Vagina (tissue), 2 donors: ENCODE measurements around the gene SGCD.

Source experiments
- CTCF ChIP-seq, 3 experiments: fragments of 450-650 bp in 2 of 3; fragments of 200-600 bp in 1 of 3; sonication (generic) in 1 of 3; IDR thresholded peaks; one replicate each; pipeline ENCODE4 v1.5.1; 2017 to 2019; ENCODE audit warnings: antibody characterized with exemption in 3 of 3, mild to moderate bottlenecking in 2 of 3, moderate library complexity in 2 of 3
- POLR2A ChIP-seq, 2 donors: fragments of 450-650 bp; IDR thresholded peaks; one replicate each; pipeline ENCODE4 v1.6.1; 2017; ENCODE audit warnings: antibody characterized with exemption in 2 of 2, mild to moderate bottlenecking in 2 of 2, moderate library complexity in 2 of 2

GRCh38 chr5:156815988-156816599, 489.1 kb downstream of the SGCD start:
- no peak for TF ChIP-seq POLR2A (IDR thresholded peaks at IDR 0.05)
- peak; percentile 6 to 33 (median 12) for TF ChIP-seq CTCF (IDR thresholded peaks at IDR 0.05)
